ENCODE data around the gene HMHB1.

DNA sequence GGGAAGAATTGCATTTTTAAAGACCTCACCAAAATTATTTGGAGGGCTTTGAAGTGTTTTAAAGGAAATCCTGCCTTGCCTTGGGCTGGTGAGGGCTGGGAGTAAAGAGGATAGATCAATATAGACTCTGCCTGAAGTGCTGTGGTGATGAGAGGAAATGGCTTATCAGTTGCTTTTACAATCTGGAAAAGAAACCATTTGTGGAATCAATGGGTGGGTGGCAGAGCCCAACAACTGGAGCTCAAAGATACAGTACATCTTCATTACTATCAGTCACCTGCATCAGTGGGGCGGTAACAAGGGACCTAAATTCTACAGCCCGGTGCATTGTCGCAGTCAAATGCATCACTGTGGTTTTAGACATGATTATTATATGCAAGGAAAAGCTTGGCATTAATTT lies 41.5 kb upstream of the HMHB1 start:
- TF ChIP-seq, protein P1, sequence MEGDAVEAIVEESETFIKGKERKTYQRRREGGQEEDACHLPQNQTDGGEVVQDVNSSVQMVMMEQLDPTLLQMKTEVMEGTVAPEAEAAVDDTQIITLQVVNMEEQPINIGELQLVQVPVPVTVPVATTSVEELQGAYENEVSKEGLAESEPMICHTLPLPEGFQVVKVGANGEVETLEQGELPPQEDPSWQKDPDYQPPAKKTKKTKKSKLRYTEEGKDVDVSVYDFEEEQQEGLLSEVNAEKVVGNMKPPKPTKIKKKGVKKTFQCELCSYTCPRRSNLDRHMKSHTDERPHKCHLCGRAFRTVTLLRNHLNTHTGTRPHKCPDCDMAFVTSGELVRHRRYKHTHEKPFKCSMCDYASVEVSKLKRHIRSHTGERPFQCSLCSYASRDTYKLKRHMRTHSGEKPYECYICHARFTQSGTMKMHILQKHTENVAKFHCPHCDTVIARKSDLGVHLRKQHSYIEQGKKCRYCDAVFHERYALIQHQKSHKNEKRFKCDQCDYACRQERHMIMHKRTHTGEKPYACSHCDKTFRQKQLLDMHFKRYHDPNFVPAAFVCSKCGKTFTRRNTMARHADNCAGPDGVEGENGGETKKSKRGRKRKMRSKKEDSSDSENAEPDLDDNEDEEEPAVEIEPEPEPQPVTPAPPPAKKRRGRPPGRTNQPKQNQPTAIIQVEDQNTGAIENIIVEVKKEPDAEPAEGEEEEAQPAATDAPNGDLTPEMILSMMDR (optimal IDR thresholded peaks at IDR 0.05 in 1 of 3, IDR thresholded peaks at IDR 0.05 in 1 of 3, conservative IDR thresholded peaks at IDR 0.05 in 1 of 3; ENCODE audit: extremely low read depth in 1 of 3, insufficient read depth in 2 of 3, low read length in 3 of 3), result no peak
- TF ChIP-seq EZH2 (IDR thresholded peaks at IDR 0.05; ENCODE audit: low read length), result no peak

Data from keratinocyte (primary cell).